HepG2 (cell line): ENCODE results near the gene CTBP1. TPM values are rescaled to one million over a fixed set of nuclear protein-coding genes. Genes with fewer than 3 reads are reported as not detected.

Experiments used
- ATAC-seq: fragments of 200-7000 bp; cut with Tn5 transposase; 3 replicates; pipeline ENCODE4 v1.9.1; 2020; ENCODE audit warnings: mild to moderate bottlenecking, moderate library complexity
- BruUV-seq: library from RNA; stranded (reverse); fragments of 400-500 nt; replicated peaks from 2 replicates; lab custom pipeline; 2021; lab: Mats Ljungman, UMichigan
- CTCF ChIA-PET: fragments of 300-600 bp; formaldehyde crosslinking; extraction: SDS; loops from one replicate; lab custom pipeline; 2021; ENCODE audit warnings: low total read pairs, inconsistent platforms, low intra/inter-chr PET ratio; lab: Yijun Ruan, JAX
- POLR2A ChIA-PET: fragments of 350-600 bp; sonication (Branson Sonifier 250); formaldehyde crosslinking; loops from one replicate; lab custom pipeline; 2020; ENCODE audit warnings: antibody characterized with exemption, inconsistent platforms; lab: Yijun Ruan, JAX
- DNase-seq: peaks from one replicate; pipeline ENCODE4 v3.0.0-alpha.2; 2015; ENCODE audit warnings: low spot score
- FAIRE-seq: peaks from 3 replicates; lab custom pipeline; 2011; peaks lifted over from hg19 to GRCh38; lab: Jason Lieb, UNC
- H2AFZ ChIP-seq: one replicate; pipeline ENCODE4 v1.6.1; 2011; ENCODE audit warnings: low read length, inconsistent platforms
- H3K27ac ChIP-seq: fragments of 300-600 bp; 3 replicates; pipeline ENCODE4 v1.8.0; 2011; ENCODE audit warnings: mixed run types, mild to moderate bottlenecking, mixed read lengths, low read length, inconsistent platforms; ENCODE audit not compliant: insufficient read depth; ENCODE audit errors: extremely low read length
- H3K27me3 ChIP-seq, 2 experiments: fragments of 200-600 bp in 1 of 2; 2 replicates in 1 of 2; 3 replicates in 1 of 2; pipeline versions ENCODE4 v1.6.0 to v1.8.0; 2011; ENCODE audit warnings: low read length in 2 of 2, mild to moderate bottlenecking in 2 of 2, moderate library complexity in 2 of 2, inconsistent platforms in 1 of 2; ENCODE audit not compliant: insufficient read depth in 2 of 2, control insufficient read depth in 1 of 2
- H3K36me3 ChIP-seq, 2 experiments: fragments of 200-600 bp in 1 of 2; replicated peaks in 1 of 2; 2 replicates in 1 of 2; 3 replicates in 1 of 2; pipeline versions ENCODE4 v1.5.1 to v1.8.0; 2011; ENCODE audit warnings: low read length in 2 of 2, inconsistent platforms in 1 of 2; ENCODE audit not compliant: insufficient read depth in 2 of 2, control insufficient read depth in 1 of 2
- H3K4me1 ChIP-seq: 2 replicates; pipeline ENCODE4 v1.5.1; 2012; ENCODE audit warnings: low read length, inconsistent platforms; ENCODE audit not compliant: insufficient read depth
- H3K4me2 ChIP-seq: 2 replicates; pipeline ENCODE4 v1.6.0; 2011; ENCODE audit warnings: low read depth, low read length, inconsistent platforms
- H3K4me3 ChIP-seq, 3 experiments: fragments of 200-600 bp in 1 of 3; sonication (generic), shearing (Covaris generic) in 1 of 3; replicated peaks in 1 of 3; 2 replicates each; pipeline ENCODE4 v1.5.1; 2011 to 2016; ENCODE audit warnings: low read length in 3 of 3, inconsistent platforms in 2 of 3, low read depth in 2 of 3, mild to moderate bottlenecking in 2 of 3, control low read depth in 1 of 3, mixed read lengths in 1 of 3; ENCODE audit not compliant: insufficient read depth in 1 of 3
- H3K79me2 ChIP-seq: one replicate; pipeline ENCODE4 v1.6.1; 2011; ENCODE audit warnings: low read length, inconsistent platforms; ENCODE audit not compliant: insufficient read depth
- H3K9ac ChIP-seq: 2 replicates; pipeline ENCODE4 v1.6.0; 2011; ENCODE audit warnings: mild to moderate bottlenecking, low read depth, low read length, inconsistent platforms; ENCODE audit not compliant: insufficient read depth
- H3K9me3 ChIP-seq: 2 replicates; pipeline ENCODE4 v1.5.1; 2012; ENCODE audit warnings: mild to moderate bottlenecking, low read length
- H4K20me1 ChIP-seq: 2 replicates; pipeline ENCODE4 v1.6.0; 2011; ENCODE audit warnings: inconsistent platforms, mild to moderate bottlenecking, low read length, moderate library complexity; ENCODE audit not compliant: insufficient read depth
- CCAR2 ChIP-seq: fragments of 200-400 bp; formaldehyde crosslinking; optimal IDR thresholded peaks from 2 replicates; pipeline ENCODE3; 2018; ENCODE audit warnings: low read depth, mild to moderate bottlenecking, low read length, moderate library complexity
- CREB1 ChIP-seq, 2 experiments: fragments of 450-650 bp in 1 of 2; IDR thresholded peaks; 2 replicates each; pipeline ENCODE4 v1.6.1; 2016 to 2017; ENCODE audit warnings: control low read depth in 1 of 2, mild to moderate bottlenecking in 1 of 2, missing compliant biosample characterization in 1 of 2, missing genetic modification characterization in 1 of 2
- ELF3 ChIP-seq: IDR thresholded peaks from 2 replicates; pipeline ENCODE4 v1.6.1; 2016; ENCODE audit warnings: missing genetic modification reagents, missing compliant biosample characterization
- KDM6A ChIP-seq: IDR thresholded peaks from 2 replicates; pipeline ENCODE4 v1.6.1; 2016; ENCODE audit warnings: low read depth
- LCORL ChIP-seq, 2 experiments: fragments of 450-650 bp in 1 of 2; sonication (generic) in 1 of 2; formaldehyde crosslinking in 1 of 2; IDR thresholded peaks; 2 replicates each; pipeline versions ENCODE4 v1.5.0 to v1.6.1; 2017 to 2020; ENCODE audit warnings: antibody characterized with exemption in 1 of 2, missing genetic modification reagents in 1 of 2
- MAX ChIP-seq: IDR thresholded peaks from 2 replicates; pipeline ENCODE4 v1.6.1; 2012; ENCODE audit warnings: inconsistent platforms
- MTA3 ChIP-seq: sonication (generic); formaldehyde crosslinking; IDR thresholded peaks from 2 replicates; pipeline ENCODE4 v1.4.0; 2020; ENCODE audit warnings: missing genetic modification reagents
- NR2C2 ChIP-seq: sonication (generic); formaldehyde crosslinking; IDR thresholded peaks from 2 replicates; pipeline ENCODE4 v1.4.0; 2020; ENCODE audit warnings: missing genetic modification reagents, mild to moderate bottlenecking, moderate library complexity, borderline replicate concordance
- PHF20 ChIP-seq: sonication (generic); formaldehyde crosslinking; IDR thresholded peaks from 2 replicates; pipeline ENCODE4 v1.5.0; 2020; ENCODE audit warnings: mild to moderate bottlenecking, missing genetic modification reagents
- PRDM4 ChIP-seq: sonication (generic); formaldehyde crosslinking; IDR thresholded peaks from 2 replicates; pipeline ENCODE4 v1.9.0; 2021; ENCODE audit warnings: missing genetic modification reagents, borderline replicate concordance
- SOX5 ChIP-seq: IDR thresholded peaks from 2 replicates; pipeline ENCODE4 v1.6.1; 2016; ENCODE audit warnings: borderline replicate concordance
- SPEN ChIP-seq: sonication (generic); formaldehyde crosslinking; IDR thresholded peaks from 2 replicates; pipeline ENCODE4 v1.5.1; 2020; ENCODE audit warnings: low read depth, mild to moderate bottlenecking, missing genetic modification reagents
- TGIF2 ChIP-seq: IDR thresholded peaks from 2 replicates; pipeline ENCODE4 v1.6.1; 2016; ENCODE audit warnings: control low read depth, missing compliant biosample characterization
- TIGD3 ChIP-seq: sonication (generic); formaldehyde crosslinking; IDR thresholded peaks from 2 replicates; pipeline ENCODE4 v1.5.1; 2020; ENCODE audit warnings: mild to moderate bottlenecking, missing genetic modification reagents, borderline replicate concordance
- ZNF160 ChIP-seq: sonication (generic); formaldehyde crosslinking; IDR thresholded peaks from 2 replicates; pipeline ENCODE4 v1.8.0; 2022; ENCODE audit warnings: mild to moderate bottlenecking, inconsistent platforms, missing genetic modification reagents
- ZNF296 ChIP-seq: sonication (generic); formaldehyde crosslinking; conservative IDR thresholded peaks from 2 replicates; pipeline ENCODE4 v1.5.0; 2020; ENCODE audit warnings: mild to moderate bottlenecking, missing genetic modification reagents
- ZNF670 ChIP-seq: sonication (generic); formaldehyde crosslinking; IDR thresholded peaks from 2 replicates; pipeline ENCODE4 v1.8.0; 2022; ENCODE audit warnings: mild to moderate bottlenecking, missing genetic modification reagents, borderline replicate concordance
- in situ Hi-C: cut with HindIII; loops from 2 replicates; pipeline ENCODE4 v1.10.0; 2017; ENCODE audit warnings: low pct_unique_long_range_greater_than_20kb; ENCODE audit not compliant: extremely low pct_ligation_motif_present
- intact Hi-C: fragments of 100-400 bp; cut with micrococcal nuclease; formaldehyde crosslinking; loops from one replicate; pipeline ENCODE4 v1.10.0; 2022; ENCODE audit not compliant: unreplicated experiment
- polyA plus RNA-seq, 8 experiments: library from polyadenylated mRNA; depleted of rRNA in 3 of 8; stranded (reverse) in 7 of 8; unstranded in 1 of 8; fragments of >200 nt; fragmentation: Illumina TruSeq in 4 of 8; extraction: Trizol in 4 of 8; gene quantifications; 2 replicates each; pipeline versions ENCODE4 v1.2.1 to v1.2.3, GENCODE V29; 2011 to 2016; ENCODE audit warnings: low read depth in 4 of 8, missing spikeins in 1 of 8, mixed read lengths in 1 of 8; ENCODE audit not compliant: insufficient read depth in 1 of 8
- total RNA-seq, 5 experiments: library from RNA; depleted of rRNA; stranded (reverse); fragments of >200 nt; fragmentation: Illumina TruSeq; extraction: Trizol; gene quantifications; 2 replicates each; pipeline ENCODE4 v1.2.3, GENCODE V29; 2016; ENCODE audit warnings: low read depth in 1 of 5

Gene CTBP1
- total and polyA plus RNA-seq, 2 of the 13 experiments (the other 11 are each of a cell fraction or from before 2014, with no cell fraction given) = 78.5 to 112 TPM

DNA sequence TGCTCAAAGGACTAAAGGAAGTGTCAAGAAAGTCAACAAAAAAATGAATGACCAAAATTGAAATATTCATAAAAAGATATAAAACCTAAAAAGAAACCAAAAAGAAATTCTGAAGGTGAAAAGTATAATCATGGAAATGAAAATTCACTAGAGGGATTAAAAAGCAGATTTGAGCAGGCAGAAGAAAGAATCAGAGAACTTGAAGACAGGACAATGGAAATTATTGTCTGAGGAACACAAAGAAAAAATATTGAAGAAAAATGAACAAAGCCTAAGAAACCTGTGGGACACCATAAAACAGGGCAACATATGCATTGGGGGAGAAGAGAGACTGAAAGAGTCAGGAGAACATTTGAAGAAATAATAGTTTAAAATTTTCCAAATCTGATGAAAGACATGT, 66.6 kb downstream of the CTBP1 start:
- TF ChIP-seq NR2C2 (CRISPR knock-in tag) = no peak
- TF ChIP-seq PHF20 = no peak
- TF ChIP-seq SOX5 (CRISPR knock-in tag) = no peak
- TF ChIP-seq MAX = no peak
- no peak for TF ChIP-seq ZNF296 (CRISPR knock-in tag)
- TF ChIP-seq MTA3 (CRISPR knock-in tag) = no peak
- TF ChIP-seq KDM6A (CRISPR knock-in tag) = no peak
- TF ChIP-seq ZNF160 (CRISPR knock-in tag) = no peak
- TF ChIP-seq SPEN (CRISPR knock-in tag) = no peak
- no peak for TF ChIP-seq TGIF2 (CRISPR knock-in tag)
- Histone ChIP-seq H3K4me2 (no peak overlapping the region), H3K9me3 (peaks cover 12% of the 10 kb centered on the region), H2AFZ (no peak overlapping the region), H4K20me1 (no peaks in the 10 kb centered on the region), H3K9ac (no peak overlapping the region), H3K27ac (no peak overlapping the region), H3K36me3 (no peaks in the 10 kb centered on the region), H3K4me1 (peaks cover 17% of the 10 kb centered on the region), H3K4me3 (no peak overlapping the region), H3K79me2 (no peaks in the 10 kb centered on the region), H3K27me3 (no peaks in the 10 kb centered on the region)
- intact Hi-C loops (no loop called here), in situ Hi-C loops (no loop called here)
- FAIRE-seq (no peak), ATAC-seq (no peak), DNase-seq (no peak)
- CTCF ChIA-PET = no interaction called here
- POLR2A ChIA-PET = interaction anchor here (1.8 kb wide), 1 partner anchor 9 kb away, joined by 5 read pairs; no protein-coding TSS in a partner anchor
- BruUV-seq = no TSS peak

- BruUV-seq = no TSS peak
- H3K79me2 ChIP-seq = no peaks in the 10 kb centered on the region
- intact Hi-C loops = no loop called here
- H3K27me3 ChIP-seq = no peaks in the 10 kb centered on the region
- H2AFZ ChIP-seq = no peak overlapping the region
- ATAC-seq (no peak), DNase-seq (no peak), FAIRE-seq (no peak)
- peaks cover 12% of the 10 kb centered on the region for H3K9me3 ChIP-seq
- in situ Hi-C loops = no loop called here
- POLR2A ChIA-PET = no interaction called here
- CTCF ChIA-PET = no interaction called here
- no peak overlapping the region for H3K27ac ChIP-seq
- H3K36me3 ChIP-seq = no peaks in the 10 kb centered on the region
- no peak overlapping the region for H3K9ac ChIP-seq
- H3K4me3 ChIP-seq = no peak overlapping the region
- no peaks in the 10 kb centered on the region for H4K20me1 ChIP-seq
- H3K4me1 ChIP-seq = peaks cover 33% of the 10 kb centered on the region
- H3K4me2 ChIP-seq = no peak overlapping the region
- TF ChIP-seq CREB1 (IDR thresholded peaks at IDR 0.05) = peak; percentile 66
- no peak for TF ChIP-seq CREB1 (CRISPR knock-in tag; IDR thresholded peaks at IDR 0.05)
- TF ChIP-seq ZNF670 (CRISPR knock-in tag) = no peak
- no peak for TF ChIP-seq PRDM4 (CRISPR knock-in tag)
- TF ChIP-seq ZNF160 (CRISPR knock-in tag) = peak; percentile 81; the same call in 1 of the 2 replicates
- no peak for TF ChIP-seq TIGD3 (CRISPR knock-in tag)
- TF ChIP-seq LCORL (IDR thresholded peaks at IDR 0.05) = no peak
- TF ChIP-seq LCORL (CRISPR knock-in tag; IDR thresholded peaks at IDR 0.05) = no peak
- no peak for TF ChIP-seq ELF3 (CRISPR knock-in tag)
- no peak for TF ChIP-seq CCAR2
These were observed 68.3 kb downstream of the CTBP1 start for GRCh38 chr4:1180663-1181062.
